HT1080 (cell line): ENCODE measurements around the gene GLA. TPM values are rescaled to one million over a fixed set of nuclear protein-coding genes. Genes with fewer than 3 reads are reported as not detected.

Experiments used
- DNase-seq: peaks from one replicate; pipeline ENCODE4 v3.0.0-alpha.2; 2015; ENCODE audit warnings: low read depth
- total RNA-seq: library from RNA; depleted of rRNA; stranded (reverse); fragments of >200 nt; shearing (Covaris generic); gene quantifications from 2 replicates; pipeline ENCODE4 v1.2.3, GENCODE V29; 2014; rRNA removed

Gene GLA
- total RNA-seq, 1 experiment from 2014 or later, result 40.9 TPM

- peak; percentile 5 for DNase-seq
These were observed 47.8 kb downstream of the GLA start for GRCh38 chrX:101359966-101360365.

- DNase-seq, result peak; percentile 21
These were observed 50.4 kb downstream of the GLA start for GRCh38 chrX:101357166-101357795.

GRCh38 chrX:101349193-101349562 is 58.5 kb downstream of the GLA start:
- no peak for DNase-seq

GRCh38 chrX:101348452-101349192 is 59.1 kb downstream of the GLA start, which contains the start of gene TIMM8A:
Gene TIMM8A, minus strand, starts transcription at chrX:101348742. Its CDS starts 78 bp downstream, at chrX:101348664.
- DNase-seq, result peak; percentile 81

- DNase-seq, result no peak
These were observed 59.8 kb downstream of the GLA start for GRCh38 chrX:101347859-101348451.

Other genes starting within 250 kb of the GLA start
- 7.2 TPM in 2 replicates for gene DRP2, start 188.1 kb downstream of the GLA start, total RNA-seq
- gene TAF7L, start 116.6 kb downstream of the GLA start, total RNA-seq, result not detected in 2 replicates
- gene TIMM8A, start 59.2 kb downstream of the GLA start, total RNA-seq, result 11.7 and 13.7 TPM in 2 replicates
- not detected in 2 replicates for gene BTK, start 21.7 kb downstream of the GLA start, total RNA-seq
- gene RPL36A, start 16.9 kb downstream of the GLA start, total RNA-seq, result 1,301 and 1,696 TPM in 2 replicates
- 52.0 and 62.1 TPM in 2 replicates for gene HNRNPH2, start 297 bp upstream of the GLA start, total RNA-seq
- gene ARMCX4, start 77.5 kb upstream of the GLA start, total RNA-seq, result 0.98 and 1.2 TPM in 2 replicates
- gene ARMCX1, start 142.6 kb upstream of the GLA start, total RNA-seq, result 31.9 and 34.7 TPM in 2 replicates
- gene ARMCX6, start 210.1 kb upstream of the GLA start, total RNA-seq, result 38.2 and 46.0 TPM in 2 replicates
- gene ARMCX3, start 215.2 kb upstream of the GLA start, total RNA-seq, result 15.1 and 18.3 TPM in 2 replicates